ENCODE data around the gene BBLN. TPM values are rescaled to one million over a fixed set of nuclear protein-coding genes. Genes with fewer than 3 reads are reported as not detected.
"Not testable (repeated sequence)": the region's sequence is repeated elsewhere in the genome, so short reads cannot be mapped to it uniquely, and the experiment has no call there.

The BBLN gene
- polyA plus RNA-seq: 270 and 330 TPM in 2 replicates
- polyA minus RNA-seq: 72.3 and 88.0 TPM in 2 replicates

- peak within 1 kb of the TSS; percentile 92 for H3K4me2 ChIP-seq (ENCODE audit: low read length)
- H3F3A ChIP-seq (ENCODE audit: insufficient read depth, low read length, poor library complexity, severe bottlenecking): no peaks in the 10 kb centered on the region
- no peaks in the 10 kb centered on the region for H3K79me2 ChIP-seq (replicated peaks; ENCODE audit: insufficient read depth, low read length)
- H2AFZ ChIP-seq (ENCODE audit: low read depth, low read length): peak within 1 kb of the TSS; percentile 48
- no peaks in the 10 kb centered on the region for H3K27me3 ChIP-seq (ENCODE audit: insufficient read depth, low read depth, low read length)
- peaks cover 3% of the 10 kb centered on the region for H3K36me3 ChIP-seq (ENCODE audit: insufficient read depth, low read length)
- TF ChIP-seq EZH2 (IDR thresholded peaks at IDR 0.05; ENCODE audit: borderline replicate concordance, insufficient read depth, low read length, poor library complexity, severe bottlenecking) (no peak), EP300 (conservative IDR thresholded peaks at IDR 0.05; ENCODE audit: poor library complexity, severe bottlenecking) (no peak), RAD21 (conservative IDR thresholded peaks at IDR 0.05) (no peak), SMC3 (conservative IDR thresholded peaks at IDR 0.05; ENCODE audit: poor library complexity) (peak; percentile 12), MXI1 (conservative IDR thresholded peaks at IDR 0.05; ENCODE audit: poor library complexity, severe bottlenecking) (peak; percentile 51), POLR2AphosphoS5 (IDR thresholded peaks at IDR 0.05) (peak; percentile 73), TAF1 (IDR thresholded peaks at IDR 0.05; ENCODE audit: low read depth) (no peak)
- TF ChIP-seq, protein P1, sequence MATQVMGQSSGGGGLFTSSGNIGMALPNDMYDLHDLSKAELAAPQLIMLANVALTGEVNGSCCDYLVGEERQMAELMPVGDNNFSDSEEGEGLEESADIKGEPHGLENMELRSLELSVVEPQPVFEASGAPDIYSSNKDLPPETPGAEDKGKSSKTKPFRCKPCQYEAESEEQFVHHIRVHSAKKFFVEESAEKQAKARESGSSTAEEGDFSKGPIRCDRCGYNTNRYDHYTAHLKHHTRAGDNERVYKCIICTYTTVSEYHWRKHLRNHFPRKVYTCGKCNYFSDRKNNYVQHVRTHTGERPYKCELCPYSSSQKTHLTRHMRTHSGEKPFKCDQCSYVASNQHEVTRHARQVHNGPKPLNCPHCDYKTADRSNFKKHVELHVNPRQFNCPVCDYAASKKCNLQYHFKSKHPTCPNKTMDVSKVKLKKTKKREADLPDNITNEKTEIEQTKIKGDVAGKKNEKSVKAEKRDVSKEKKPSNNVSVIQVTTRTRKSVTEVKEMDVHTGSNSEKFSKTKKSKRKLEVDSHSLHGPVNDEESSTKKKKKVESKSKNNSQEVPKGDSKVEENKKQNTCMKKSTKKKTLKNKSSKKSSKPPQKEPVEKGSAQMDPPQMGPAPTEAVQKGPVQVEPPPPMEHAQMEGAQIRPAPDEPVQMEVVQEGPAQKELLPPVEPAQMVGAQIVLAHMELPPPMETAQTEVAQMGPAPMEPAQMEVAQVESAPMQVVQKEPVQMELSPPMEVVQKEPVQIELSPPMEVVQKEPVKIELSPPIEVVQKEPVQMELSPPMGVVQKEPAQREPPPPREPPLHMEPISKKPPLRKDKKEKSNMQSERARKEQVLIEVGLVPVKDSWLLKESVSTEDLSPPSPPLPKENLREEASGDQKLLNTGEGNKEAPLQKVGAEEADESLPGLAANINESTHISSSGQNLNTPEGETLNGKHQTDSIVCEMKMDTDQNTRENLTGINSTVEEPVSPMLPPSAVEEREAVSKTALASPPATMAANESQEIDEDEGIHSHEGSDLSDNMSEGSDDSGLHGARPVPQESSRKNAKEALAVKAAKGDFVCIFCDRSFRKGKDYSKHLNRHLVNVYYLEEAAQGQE (IDR thresholded peaks at IDR 0.05; ENCODE audit: borderline replicate concordance): no peak
- TF ChIP-seq, protein P2, sequence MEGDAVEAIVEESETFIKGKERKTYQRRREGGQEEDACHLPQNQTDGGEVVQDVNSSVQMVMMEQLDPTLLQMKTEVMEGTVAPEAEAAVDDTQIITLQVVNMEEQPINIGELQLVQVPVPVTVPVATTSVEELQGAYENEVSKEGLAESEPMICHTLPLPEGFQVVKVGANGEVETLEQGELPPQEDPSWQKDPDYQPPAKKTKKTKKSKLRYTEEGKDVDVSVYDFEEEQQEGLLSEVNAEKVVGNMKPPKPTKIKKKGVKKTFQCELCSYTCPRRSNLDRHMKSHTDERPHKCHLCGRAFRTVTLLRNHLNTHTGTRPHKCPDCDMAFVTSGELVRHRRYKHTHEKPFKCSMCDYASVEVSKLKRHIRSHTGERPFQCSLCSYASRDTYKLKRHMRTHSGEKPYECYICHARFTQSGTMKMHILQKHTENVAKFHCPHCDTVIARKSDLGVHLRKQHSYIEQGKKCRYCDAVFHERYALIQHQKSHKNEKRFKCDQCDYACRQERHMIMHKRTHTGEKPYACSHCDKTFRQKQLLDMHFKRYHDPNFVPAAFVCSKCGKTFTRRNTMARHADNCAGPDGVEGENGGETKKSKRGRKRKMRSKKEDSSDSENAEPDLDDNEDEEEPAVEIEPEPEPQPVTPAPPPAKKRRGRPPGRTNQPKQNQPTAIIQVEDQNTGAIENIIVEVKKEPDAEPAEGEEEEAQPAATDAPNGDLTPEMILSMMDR (IDR thresholded peaks at IDR 0.05; ENCODE audit: poor library complexity, severe bottlenecking): no peak
- no peaks in the 10 kb centered on the region for H3K9me2 ChIP-seq (ENCODE audit: insufficient read depth, low read length)
- H3K27ac ChIP-seq (ENCODE audit: low read length): peak within 1 kb of the TSS; percentile 39
- H4K20me1 ChIP-seq (ENCODE audit: insufficient read depth): no peaks in the 10 kb centered on the region
- no peaks in the 10 kb centered on the region for H3K9me3 ChIP-seq (ENCODE audit: low read length)
- H3K9ac ChIP-seq (ENCODE audit: low read length): peak within 1 kb of the TSS; percentile 69
- H3K4me3 ChIP-seq (ENCODE audit: low read length): peak within 1 kb of the TSS; percentile 75
Measured at GRCh38 chr9:128159784-128160602, at the start of gene BBLN. Gene BBLN, plus strand, starts transcription at chr9:128160265. Its CDS starts 143 bp downstream, at chr9:128160408.

GRCh38 chr9:128111726-128112125, 48.3 kb upstream of the BBLN start:
- H3F3A ChIP-seq (ENCODE audit: insufficient read depth, low read length, poor library complexity, severe bottlenecking); H3K4me2 ChIP-seq (ENCODE audit: low read length); H3K9ac ChIP-seq (ENCODE audit: low read length); H3K27ac ChIP-seq (ENCODE audit: low read length); H3K9me3 ChIP-seq (ENCODE audit: low read length); H4K20me1 ChIP-seq (ENCODE audit: insufficient read depth); H3K27me3 ChIP-seq (ENCODE audit: insufficient read depth, low read depth, low read length); H3K79me2 ChIP-seq (replicated peaks; ENCODE audit: insufficient read depth, low read length); H3K36me3 ChIP-seq (ENCODE audit: insufficient read depth, low read length); H3K9me2 ChIP-seq (ENCODE audit: insufficient read depth, low read length); H3K4me3 ChIP-seq (ENCODE audit: low read length); H2AFZ ChIP-seq (ENCODE audit: low read depth, low read length): not testable (repeated sequence)

Measured in neural cell (in vitro differentiated cells).